ENCODE data around the gene WSCD1.

WSCD1 gene

GRCh38 chr17:6069539-6070429 is at the start of gene WSCD1:
Gene WSCD1 (plus strand): TSS chr17:6070379. CDS start chr17:6080659, 10,280 bp downstream.
- DNase-seq (ENCODE audit: low read depth): no peak

GRCh38 chr17:6021011-6021400 is 49.2 kb upstream of the WSCD1 start:
- no peak for DNase-seq (ENCODE audit: low read depth)

- no peak for DNase-seq (ENCODE audit: low read depth)
Observed at GRCh38 chr17:6021627-6022026, 48.6 kb upstream of the WSCD1 start.

- no peak for DNase-seq (ENCODE audit: low read depth)
Observed at GRCh38 chr17:6023036-6023831, 46.9 kb upstream of the WSCD1 start.

GRCh38 chr17:6024576-6024975 is 45.6 kb upstream of the WSCD1 start:
- DNase-seq (ENCODE audit: low read depth): no peak

- no peak for DNase-seq (ENCODE audit: low read depth)
Observed at GRCh38 chr17:6027342-6028024, 42.7 kb upstream of the WSCD1 start.

- DNase-seq (ENCODE audit: low read depth): no peak
Observed at GRCh38 chr17:6028294-6028693, 41.9 kb upstream of the WSCD1 start.

- DNase-seq (ENCODE audit: low read depth): no peak
Observed at GRCh38 chr17:6035801-6036394, 34.3 kb upstream of the WSCD1 start.

- DNase-seq (ENCODE audit: low read depth): no peak
Observed at GRCh38 chr17:6040504-6040903, 29.7 kb upstream of the WSCD1 start.

- no peak for DNase-seq (ENCODE audit: low read depth)
Observed at GRCh38 chr17:6041246-6041645, 28.9 kb upstream of the WSCD1 start.

- DNase-seq (ENCODE audit: low read depth): no peak
Observed at GRCh38 chr17:6043405-6043804, 26.8 kb upstream of the WSCD1 start.

GRCh38 chr17:6044261-6044660 is 25.9 kb upstream of the WSCD1 start:
- DNase-seq (ENCODE audit: low read depth): no peak

GRCh38 chr17:6045621-6046357 is 24.4 kb upstream of the WSCD1 start:
- no peak for DNase-seq (ENCODE audit: low read depth)

- no peak for DNase-seq (ENCODE audit: low read depth)
Observed at GRCh38 chr17:6046431-6046830, 23.7 kb upstream of the WSCD1 start.

- DNase-seq (ENCODE audit: low read depth): no peak
Observed at GRCh38 chr17:6046931-6047330, 23.2 kb upstream of the WSCD1 start.

GRCh38 chr17:6047966-6048365 is 22.2 kb upstream of the WSCD1 start:
- DNase-seq (ENCODE audit: low read depth): no peak

GRCh38 chr17:6048486-6048885 is 21.7 kb upstream of the WSCD1 start:
- no peak for DNase-seq (ENCODE audit: low read depth)

- no peak for DNase-seq (ENCODE audit: low read depth)
Observed at GRCh38 chr17:6052926-6053325, 17.3 kb upstream of the WSCD1 start.

- no peak for DNase-seq (ENCODE audit: low read depth)
Observed at GRCh38 chr17:6054372-6054771, 15.8 kb upstream of the WSCD1 start.

GRCh38 chr17:6056104-6056503 is 14.1 kb upstream of the WSCD1 start:
- DNase-seq (ENCODE audit: low read depth): no peak

- DNase-seq (ENCODE audit: low read depth): no peak
Observed at GRCh38 chr17:6057562-6057961, 12.6 kb upstream of the WSCD1 start.

- DNase-seq (ENCODE audit: low read depth): no peak
Observed at GRCh38 chr17:6059406-6059805, 10.8 kb upstream of the WSCD1 start.
